NCI-H226 (cell line): ENCODE data around the gene IL36B.

ENCODE experiments used
- DNase-seq: peaks from one replicate; pipeline ENCODE4 v3.0.0-alpha.2; 2015

Gene IL36B

GRCh38 chr2:113050921-113051895, 1.5 kb downstream of the IL36B start:
- DNase-seq = no peak

GRCh38 chr2:113046465-113046864, 6.2 kb downstream of the IL36B start:
- no peak for DNase-seq

GRCh38 chr2:113041871-113042270, 10.8 kb downstream of the IL36B start:
- DNase-seq = no peak

- no peak for DNase-seq
These were observed 12.9 kb downstream of the IL36B start for GRCh38 chr2:113039719-113040118.

- no peak for DNase-seq
These were observed 13.5 kb downstream of the IL36B start for GRCh38 chr2:113039158-113039557.

- no peak for DNase-seq
These were observed 14.4 kb downstream of the IL36B start for GRCh38 chr2:113038291-113038690.

- no peak for DNase-seq
These were observed 15.9 kb downstream of the IL36B start for GRCh38 chr2:113036763-113037162.

- no peak for DNase-seq
These were observed 18.7 kb downstream of the IL36B start for GRCh38 chr2:113034016-113034415.

GRCh38 chr2:113032737-113033136, 19.9 kb downstream of the IL36B start:
- DNase-seq = no peak

GRCh38 chr2:113028112-113028511, 24.6 kb downstream of the IL36B start:
- no peak for DNase-seq

GRCh38 chr2:113027691-113028090, 25.0 kb downstream of the IL36B start:
- DNase-seq = no peak

GRCh38 chr2:113025737-113026136, 26.9 kb downstream of the IL36B start:
- no peak for DNase-seq

- no peak for DNase-seq
These were observed 27.9 kb downstream of the IL36B start for GRCh38 chr2:113024764-113025163.

- DNase-seq = no peak
These were observed 31.4 kb downstream of the IL36B start for GRCh38 chr2:113021312-113021711.

- no peak for DNase-seq
These were observed 34.2 kb downstream of the IL36B start for GRCh38 chr2:113018509-113018908.

GRCh38 chr2:113015655-113016054, 37.0 kb downstream of the IL36B start:
- DNase-seq = no peak

- DNase-seq = no peak
These were observed 37.6 kb downstream of the IL36B start for GRCh38 chr2:113015042-113015441.

- no peak for DNase-seq
These were observed 38.6 kb downstream of the IL36B start for GRCh38 chr2:113014067-113014466.

- DNase-seq = no peak
These were observed 39.4 kb downstream of the IL36B start for GRCh38 chr2:113013336-113013661.

GRCh38 chr2:113012436-113013335, 40.0 kb downstream of the IL36B start:
- peak; percentile 91 for DNase-seq

GRCh38 chr2:113011108-113011507, 41.6 kb downstream of the IL36B start:
- DNase-seq = no peak

GRCh38 chr2:113010088-113010487, 42.6 kb downstream of the IL36B start:
- peak; percentile 19 for DNase-seq

- DNase-seq = no peak
These were observed 43.0 kb downstream of the IL36B start for GRCh38 chr2:113009622-113010021.

GRCh38 chr2:113007250-113007649, 45.4 kb downstream of the IL36B start:
- no peak for DNase-seq
